ENCODE measurements around the gene PSMA8.

DNA sequence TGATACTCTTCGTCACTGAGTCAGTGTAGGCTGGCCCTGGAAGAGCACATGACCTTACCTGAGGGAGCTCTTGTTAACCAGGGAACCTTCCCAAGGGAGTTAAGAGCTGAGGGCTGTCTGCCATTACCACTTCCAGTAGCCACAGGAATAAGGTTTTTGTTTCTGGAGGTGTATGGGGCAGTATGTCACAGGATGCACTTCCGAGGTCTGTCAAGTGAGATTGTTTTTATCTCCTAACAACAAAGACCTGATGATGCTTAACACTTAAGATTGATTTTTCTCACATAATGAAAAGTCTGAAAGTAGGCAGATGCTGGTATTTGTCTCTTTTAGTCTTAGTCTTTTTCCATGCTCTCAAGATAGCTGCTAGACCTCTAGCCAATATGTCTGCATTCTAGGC is 41.8 kb downstream of the PSMA8 start:
- TF ChIP-seq EZH2 (IDR thresholded peaks at IDR 0.05; ENCODE audit: low read depth) (no peak), CTCF (conservative IDR thresholded peaks at IDR 0.05) (no peak)
